ENCODE data around the gene RELN. TPM values are rescaled to one million over a fixed set of nuclear protein-coding genes. Genes with fewer than 3 reads are reported as not detected.

The RELN gene
- total RNA-seq (2022; extraction: Qiagen RNA extraction) = 0.01 to 0.14 TPM (median 0.07 TPM) in 4 of 5 replicates, not detected in the other

DNA sequence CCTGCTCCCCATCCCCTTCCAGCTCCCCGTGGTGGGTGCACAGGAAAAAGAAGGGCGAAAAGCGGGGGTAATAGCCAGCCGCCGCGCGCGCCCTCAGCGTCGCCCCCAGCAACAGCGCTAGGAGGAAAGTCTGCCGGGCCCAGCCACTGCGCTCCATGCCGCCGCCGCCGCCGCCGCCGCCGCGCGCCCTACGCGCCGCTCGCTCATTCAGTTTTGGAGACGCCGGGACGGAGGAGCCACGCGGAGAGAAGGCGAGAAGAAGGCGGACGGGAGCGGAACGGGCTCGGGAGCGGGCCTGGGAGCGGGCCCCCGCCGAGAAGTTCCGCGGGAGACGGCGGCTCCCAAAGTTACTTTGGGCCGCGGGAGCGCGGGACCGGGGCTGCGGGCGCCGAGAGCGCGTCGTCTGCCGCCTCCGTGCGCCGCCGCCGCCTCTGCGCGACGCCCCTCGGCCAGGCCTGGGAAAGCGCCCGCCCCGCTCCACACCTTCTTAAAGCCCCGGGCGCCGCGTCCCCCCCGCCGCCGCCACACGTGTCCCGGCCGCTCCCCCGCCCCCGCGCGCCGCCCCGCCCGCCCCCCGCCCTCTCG lies at the start of gene RELN:
TSS of gene RELN (minus strand) at position 459 of the 585 bp plus-strand sequence. CDS start at position 157, 302 bp downstream.

DNA sequence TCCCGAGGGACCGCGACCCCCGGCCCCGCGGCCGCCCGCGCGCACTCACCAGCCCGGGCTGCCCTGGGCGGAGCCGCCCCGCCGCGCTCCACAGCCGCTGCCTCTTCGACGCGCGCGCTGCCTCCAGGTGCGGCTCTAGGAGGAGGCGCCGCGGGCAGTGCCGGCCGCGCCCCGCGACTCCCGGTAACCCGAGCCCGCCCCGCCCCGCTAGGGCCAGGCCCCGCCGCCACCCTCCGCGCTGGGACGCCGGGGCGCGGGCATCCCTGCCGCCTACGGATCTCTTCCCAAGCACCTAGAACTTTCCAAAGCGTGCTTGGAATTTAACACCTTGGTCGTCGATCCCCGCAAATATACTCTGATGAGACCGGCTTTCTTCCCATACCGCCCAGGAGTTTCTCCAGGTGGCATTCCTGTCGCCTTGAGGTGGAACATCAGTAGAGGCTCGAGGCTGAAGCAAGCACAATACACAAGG lies 543.4 kb downstream of the RELN start, which contains the start of gene SLC26A5:
TSS of gene SLC26A5 (minus strand) at position 159 of the 472 bp plus-strand sequence. CDS start 24,693 bp downstream, outside the sequence.

Other genes with a start within 250 kb of the RELN start
- gene ORC5, start 218.4 kb upstream of the RELN start, total RNA-seq (2022; extraction: Qiagen RNA extraction) = 25.3 to 32.9 TPM (median 28.0 TPM) in 5 replicates

All from A549 treated with CORT108297 at 1 μM for 4 hours (cell line).